Stimulated activated CD4-positive, alpha-beta T cell treated with anti-CD3 and anti-CD28 coated beads, Interleukin-1b, Interleukin-23, amount 100 ng/mL, for 24 hours (primary cell): ENCODE measurements around the gene FGF12.

Experiments
- DNase-seq, 4 experiments: peaks; one replicate each; pipeline ENCODE4 v3.0.0-alpha.2; 2020; ENCODE audit warnings: low read depth in 4 of 4, low spot score in 1 of 4

Gene FGF12

DNA sequence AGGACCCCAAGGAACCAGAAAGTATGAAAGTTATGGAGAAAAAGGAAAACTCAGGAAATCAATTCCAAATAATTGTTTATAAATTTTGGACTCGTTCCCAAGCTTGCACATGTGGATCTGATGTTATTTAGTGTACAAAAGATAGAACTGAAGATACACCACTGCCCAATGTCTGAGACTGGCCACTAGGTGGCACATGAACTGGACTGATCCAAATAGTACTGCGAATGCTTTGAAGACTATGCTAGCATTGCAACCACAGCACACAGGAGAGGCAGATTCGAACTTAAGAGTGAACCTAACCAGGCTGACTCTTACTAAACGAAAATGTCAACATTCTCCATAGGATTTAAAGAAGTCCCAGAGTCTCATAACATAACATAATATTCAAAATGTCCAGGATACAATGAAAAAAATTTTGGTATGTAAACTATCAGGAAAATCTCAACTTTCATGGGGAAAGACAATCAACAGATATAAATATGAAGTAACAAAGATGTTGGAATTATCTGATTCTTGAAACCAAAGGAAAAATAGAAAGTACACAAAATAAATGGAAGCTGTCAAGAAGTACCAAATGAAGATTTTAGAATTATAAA, 596.7 kb downstream of the FGF12 start:
- no peak for DNase-seq

DNA sequence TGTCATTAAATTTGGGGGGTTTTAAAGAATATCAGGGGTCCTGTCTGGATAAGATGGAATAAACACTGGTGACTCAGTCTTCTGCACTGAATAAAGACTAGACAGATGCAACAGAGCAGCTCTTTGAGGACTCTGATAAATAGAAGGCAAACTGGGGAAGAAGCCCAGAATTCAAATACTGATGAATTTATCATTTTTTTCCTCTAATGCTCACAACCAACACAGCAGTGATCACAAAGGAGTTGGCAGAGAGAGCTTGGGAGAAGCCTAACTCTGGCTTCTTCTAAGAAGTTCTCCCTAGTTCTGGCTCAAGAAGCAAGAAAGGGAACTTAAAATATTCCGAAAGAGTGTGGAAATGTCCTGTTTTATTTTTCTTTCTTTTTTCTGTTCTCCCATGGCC, 597.8 kb downstream of the FGF12 start:
- DNase-seq = no peak

DNA sequence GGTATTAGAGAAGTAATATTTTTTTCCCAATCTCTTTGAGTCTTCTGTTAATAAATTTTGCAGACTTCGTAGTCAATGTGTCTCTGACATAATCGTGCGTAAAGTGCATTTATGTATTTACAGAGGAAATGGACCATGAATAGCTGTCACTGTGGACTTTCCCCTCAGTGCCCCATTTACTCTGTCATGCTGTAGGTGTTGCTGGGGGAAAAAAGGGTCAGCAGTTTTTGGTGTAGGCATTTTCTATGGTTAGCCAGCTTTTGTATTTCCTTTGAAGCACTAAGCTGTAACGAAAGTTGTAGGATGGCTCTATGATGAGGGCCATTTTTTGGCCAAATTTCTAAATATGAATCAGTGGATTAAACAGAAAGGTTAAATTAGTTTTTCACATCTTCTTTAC, 598.4 kb downstream of the FGF12 start:
- DNase-seq = no peak

DNA sequence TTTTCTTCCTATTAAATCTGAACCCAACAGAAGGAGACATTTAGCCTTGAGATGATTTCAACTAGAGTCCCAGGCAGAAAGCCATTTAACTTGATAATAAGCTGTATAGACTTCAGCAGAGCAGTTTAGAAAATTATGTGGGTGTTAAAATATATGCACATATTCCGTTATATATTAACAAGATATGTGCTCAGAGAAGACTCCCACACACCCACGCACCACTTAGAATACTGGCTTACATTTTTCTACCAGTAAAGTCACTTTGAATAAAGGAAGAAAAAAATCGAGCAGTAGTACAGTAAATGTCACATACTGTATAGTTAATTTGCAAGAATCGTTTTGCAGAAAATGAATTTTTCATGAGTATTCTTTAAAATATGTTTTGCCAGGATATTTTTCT, 599.3 kb downstream of the FGF12 start:
- no peak for DNase-seq

DNA sequence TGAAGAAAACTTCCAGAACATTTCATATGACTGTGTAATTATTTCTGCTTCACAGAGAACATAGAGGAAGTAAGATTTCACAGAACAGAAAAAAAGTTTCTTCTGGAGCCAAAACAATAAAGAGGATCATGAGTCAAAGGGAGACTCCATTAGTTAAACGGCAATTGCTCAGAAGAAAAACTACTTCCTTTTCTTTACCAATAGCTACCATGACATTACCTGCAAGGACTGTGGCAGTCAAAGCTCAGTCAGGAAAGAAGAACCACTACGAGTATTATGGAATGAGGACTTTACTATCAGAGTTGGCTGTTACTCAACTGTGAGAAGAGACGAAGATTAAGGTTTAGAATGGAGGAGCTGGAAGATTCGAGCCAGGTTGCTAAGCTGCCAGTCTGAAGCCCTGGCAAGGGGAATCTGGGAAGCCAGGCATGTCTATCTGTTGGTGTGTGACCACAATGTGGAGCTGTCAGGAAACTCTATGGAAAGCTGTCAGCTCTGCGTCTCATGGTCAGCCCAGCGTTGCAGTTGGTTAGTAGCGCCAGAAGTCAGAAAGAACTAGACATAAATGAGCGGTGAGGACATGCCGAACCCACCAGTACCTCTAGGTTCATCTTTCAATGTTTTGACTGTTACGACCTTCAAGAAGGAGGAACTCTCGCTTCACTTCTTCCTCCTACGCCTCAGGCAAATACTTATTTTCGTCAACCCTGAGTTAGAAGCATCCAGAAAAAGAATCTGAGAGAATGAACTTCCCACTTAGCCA, 604.3 kb downstream of the FGF12 start:
- no peak for DNase-seq

DNA sequence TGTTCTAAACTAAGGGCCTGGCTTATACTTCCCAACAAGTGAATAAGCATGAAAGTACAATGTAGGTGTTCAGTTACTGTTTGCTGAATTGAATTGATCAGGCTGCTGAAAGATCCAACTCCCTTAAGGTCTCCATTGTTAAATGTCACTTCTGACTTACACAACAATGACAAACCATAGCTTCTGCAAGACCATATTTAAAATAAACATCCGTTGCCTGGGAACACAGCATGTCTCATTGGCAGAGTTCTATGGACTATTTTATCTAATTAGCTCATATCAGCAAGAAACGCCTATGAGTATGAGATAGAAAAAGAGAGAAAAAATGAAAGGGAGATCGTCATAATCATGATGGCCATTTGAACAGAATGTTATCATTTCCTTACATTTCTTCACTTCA, 605.4 kb downstream of the FGF12 start:
- no peak for DNase-seq

DNA sequence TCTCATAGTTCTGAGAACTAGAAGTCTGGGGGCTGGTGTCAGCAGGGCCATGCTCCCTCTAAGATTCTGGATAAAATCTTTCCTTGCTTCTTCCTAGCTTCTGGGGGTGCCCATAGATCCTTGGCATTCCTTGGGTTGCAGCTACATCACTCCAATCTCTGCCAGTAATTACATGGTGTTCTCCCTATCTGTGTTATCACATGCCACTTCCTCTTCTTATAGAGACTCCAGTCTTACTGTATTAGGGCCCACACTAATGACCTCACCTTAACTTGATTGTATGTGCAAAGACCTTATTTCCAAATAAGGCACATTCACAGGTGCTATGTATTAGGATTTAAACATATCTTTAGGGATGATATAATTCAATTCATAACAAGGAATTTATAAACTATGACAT, 618.5 kb downstream of the FGF12 start:
- DNase-seq = no peak

DNA sequence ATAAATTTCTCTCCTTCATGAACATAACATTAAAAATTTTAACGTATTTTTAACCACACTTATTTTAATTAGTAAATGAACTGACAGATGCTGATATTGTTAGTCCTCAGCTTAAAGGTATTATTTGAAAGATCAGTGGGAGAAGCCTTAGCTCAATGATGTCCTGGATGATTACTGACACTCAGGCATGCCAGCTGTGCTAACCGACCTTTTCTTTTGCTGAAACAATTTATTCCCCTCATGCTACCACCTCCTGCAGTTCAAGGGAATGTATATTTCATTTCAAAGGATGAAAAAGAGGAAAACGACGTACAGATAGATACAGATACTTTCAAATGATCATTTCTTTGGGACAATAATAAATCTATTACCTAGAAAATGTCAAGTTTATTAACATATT, 620.8 kb downstream of the FGF12 start:
- no peak for DNase-seq

DNA sequence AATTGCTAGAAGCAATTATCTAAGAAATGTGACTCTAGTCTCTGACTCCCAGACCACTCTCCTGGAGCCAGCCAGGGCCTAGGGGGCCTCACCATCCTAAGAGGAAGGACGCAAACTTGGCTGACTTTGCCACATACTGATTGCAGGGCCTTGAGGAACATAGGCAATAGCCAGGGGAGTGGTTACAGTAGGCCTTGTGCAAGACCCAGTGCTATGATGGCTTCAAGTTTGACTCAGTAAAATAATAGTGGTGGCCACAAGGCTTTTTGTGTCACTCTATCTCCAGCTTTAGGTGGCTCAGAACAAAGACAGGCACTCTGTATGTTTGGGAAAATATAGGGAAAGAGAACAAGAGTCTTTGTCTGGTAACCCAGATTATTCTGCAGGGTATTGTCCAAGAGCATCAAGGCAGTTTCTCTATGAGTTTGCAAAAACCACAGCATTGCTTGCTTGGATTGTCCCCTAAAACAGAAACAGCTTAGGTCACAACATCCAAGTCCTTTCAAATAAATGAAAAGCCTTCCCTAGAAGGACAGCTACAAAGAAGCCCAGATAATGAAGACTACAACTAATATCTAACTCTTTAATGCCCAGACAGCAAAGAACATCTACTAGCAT, 634.8 kb downstream of the FGF12 start:
- DNase-seq = no peak

DNA sequence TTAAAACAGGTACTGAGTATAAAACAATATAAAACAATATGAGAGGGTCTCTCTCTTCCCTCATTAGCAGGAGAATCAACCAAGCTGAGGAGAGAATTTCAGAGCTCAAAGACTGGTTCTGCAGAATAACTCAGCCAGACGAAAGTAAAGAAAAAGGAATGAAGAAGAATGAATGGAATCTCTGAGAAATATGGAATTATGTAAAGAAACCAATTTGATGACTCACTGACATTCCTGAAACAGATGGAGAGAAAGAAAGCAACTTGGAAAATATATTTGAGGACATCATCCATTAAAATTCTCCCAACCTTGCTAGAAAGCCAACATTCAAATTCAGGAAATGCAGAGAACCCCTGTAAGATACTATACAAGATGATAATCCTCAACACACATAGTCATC, 635.5 kb downstream of the FGF12 start:
- no peak for DNase-seq

DNA sequence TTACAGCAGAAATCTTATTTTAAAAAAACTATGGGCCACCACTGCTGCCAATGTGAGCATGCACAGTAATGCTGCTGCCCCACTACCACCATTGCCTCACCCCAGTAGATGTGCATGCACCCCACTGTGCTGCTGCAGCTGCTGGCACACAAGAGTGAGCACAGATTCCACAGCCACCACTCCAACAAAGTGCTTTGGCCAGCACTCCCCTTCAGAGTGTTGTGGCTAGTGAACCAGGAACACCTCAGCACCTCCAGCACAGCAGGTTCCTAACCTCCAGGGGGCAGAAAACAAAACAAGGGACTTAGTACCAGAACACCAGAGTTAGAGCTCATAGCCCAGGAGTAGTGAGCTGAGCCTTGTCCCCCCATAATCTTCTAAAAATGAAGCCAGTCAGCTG, 636.8 kb downstream of the FGF12 start:
- no peak for DNase-seq
